Activated naive CD8-positive, alpha-beta T cell (primary cell): ENCODE results near the gene TBC1D22A.

Source experiments
- H3K27ac Mint-ChIP-seq: one replicate; pipeline ENCODE4 v1.8.0; 2021; ENCODE audit warnings: mixed read lengths
- H3K27me3 Mint-ChIP-seq: one replicate; pipeline ENCODE4 v1.8.0; 2021; ENCODE audit warnings: mixed read lengths
- H3K36me3 Mint-ChIP-seq: one replicate; pipeline ENCODE4 v1.8.0; 2021; ENCODE audit warnings: mixed read lengths
- H3K4me1 Mint-ChIP-seq: one replicate; pipeline ENCODE4 v1.8.0; 2021; ENCODE audit warnings: low read depth, mixed read lengths
- H3K4me3 Mint-ChIP-seq: one replicate; pipeline ENCODE4 v1.8.0; 2021; ENCODE audit warnings: mild to moderate bottlenecking, mixed read lengths
- H3K9me3 Mint-ChIP-seq: one replicate; pipeline ENCODE4 v1.8.0; 2021; ENCODE audit warnings: low read depth, mixed read lengths

The TBC1D22A gene

DNA sequence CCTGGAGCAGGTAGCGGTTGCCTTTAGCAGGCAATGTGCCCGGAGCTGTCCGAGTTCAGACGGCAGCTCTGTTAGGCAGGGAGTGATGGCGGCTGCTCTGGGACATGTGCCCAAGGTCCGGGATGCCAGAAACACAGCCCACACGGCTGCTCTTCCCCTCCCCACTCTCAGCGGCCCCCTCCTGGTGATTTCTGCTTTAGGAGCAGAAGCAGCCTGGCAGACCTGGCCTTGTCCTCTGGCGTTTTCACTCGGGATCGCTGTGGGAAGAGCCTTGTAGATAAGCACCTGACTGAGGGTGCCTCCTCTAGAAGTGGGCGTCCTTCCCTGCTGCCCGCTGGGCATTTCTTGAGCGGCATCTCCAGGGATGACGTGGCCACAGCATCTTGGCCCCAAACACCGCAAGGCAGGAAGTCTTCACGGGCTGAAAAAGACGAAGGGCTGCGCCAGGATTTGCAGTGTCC is 392.2 kb downstream of the TBC1D22A start:
- Mint-ChIP-seq H3K4me1 (no peaks in the 10 kb centered on the region), H3K36me3 (peaks cover 2% of the 10 kb centered on the region), H3K4me3 (no peak overlapping the region), H3K9me3 (no peaks in the 10 kb centered on the region), H3K27me3 (no peaks in the 10 kb centered on the region), H3K27ac (no peak overlapping the region)

DNA sequence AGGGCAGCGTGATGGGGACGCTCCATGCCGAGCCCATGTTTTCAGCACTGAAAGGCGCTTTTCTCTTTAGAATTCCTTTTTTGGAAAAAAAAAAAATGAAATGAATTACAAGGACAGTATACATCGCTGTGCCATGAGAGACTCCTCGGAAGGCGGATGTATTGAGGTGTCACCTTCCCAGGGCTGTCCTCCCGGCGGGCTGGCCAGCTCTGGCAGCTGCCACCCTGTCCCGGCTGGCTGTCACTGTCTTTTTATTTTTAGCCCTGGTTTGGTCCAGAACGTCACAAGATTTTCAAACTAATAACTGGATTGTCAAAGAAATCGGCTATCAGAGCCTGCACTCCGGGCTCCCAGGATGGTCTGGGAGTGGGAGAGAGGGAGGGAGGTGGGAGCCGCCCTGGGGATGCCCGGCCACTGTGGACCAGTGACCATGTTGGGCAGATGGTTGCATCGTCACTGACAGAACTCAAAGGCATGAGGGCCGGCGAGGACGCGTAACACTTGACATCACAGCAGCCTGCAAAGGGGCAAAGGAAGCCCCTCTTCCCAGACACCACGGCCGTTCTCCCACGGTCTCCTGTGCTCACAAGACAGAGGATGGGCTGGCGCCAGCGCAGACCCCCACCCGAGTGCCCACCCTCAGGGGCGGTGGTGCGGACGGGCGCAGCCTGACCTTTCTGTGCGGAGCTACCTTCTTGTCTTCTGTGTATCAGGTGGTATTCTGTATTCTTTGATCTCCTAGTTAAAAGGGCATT is 392.9 kb downstream of the TBC1D22A start:
- Mint-ChIP-seq H3K36me3 (peaks cover 2% of the 10 kb centered on the region), H3K27me3 (no peaks in the 10 kb centered on the region), H3K9me3 (no peaks in the 10 kb centered on the region), H3K4me1 (no peaks in the 10 kb centered on the region), H3K27ac (no peak overlapping the region), H3K4me3 (no peak overlapping the region)

DNA sequence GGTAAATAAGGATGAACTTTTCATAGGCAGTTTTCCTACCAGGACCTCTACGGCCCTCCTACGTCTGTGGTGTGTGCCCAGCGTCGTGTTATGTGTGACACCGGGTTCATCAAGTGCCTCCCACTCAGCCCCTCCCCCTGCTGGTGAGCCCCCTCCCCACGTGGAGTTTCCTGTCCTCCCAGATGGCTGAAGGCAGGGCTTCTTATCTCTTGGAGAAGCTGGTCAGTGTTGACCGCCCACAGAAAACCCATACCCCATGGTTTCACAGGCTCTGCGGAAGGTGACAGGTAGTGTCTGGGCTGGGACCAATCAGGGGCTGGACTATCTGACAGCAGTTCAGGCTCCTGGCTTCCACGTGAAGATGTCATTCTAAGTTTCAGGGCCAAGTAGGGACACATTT is 393.5 kb downstream of the TBC1D22A start:
- no peak overlapping the region for H3K4me3 Mint-ChIP-seq
- H3K27ac Mint-ChIP-seq: no peak overlapping the region
- no peaks in the 10 kb centered on the region for H3K9me3 Mint-ChIP-seq
- H3K4me1 Mint-ChIP-seq: no peaks in the 10 kb centered on the region
- peaks cover 2% of the 10 kb centered on the region for H3K36me3 Mint-ChIP-seq
- H3K27me3 Mint-ChIP-seq: no peaks in the 10 kb centered on the region

GRCh38 chr22:47156352-47157092 is 394.1 kb downstream of the TBC1D22A start:
- Mint-ChIP-seq H3K4me3 (no peak overlapping the region), H3K27me3 (no peaks in the 10 kb centered on the region), H3K4me1 (no peaks in the 10 kb centered on the region), H3K36me3 (no peaks in the 10 kb centered on the region), H3K27ac (no peak overlapping the region), H3K9me3 (no peaks in the 10 kb centered on the region)

- Mint-ChIP-seq H3K27me3 (no peaks in the 10 kb centered on the region), H3K4me3 (no peak overlapping the region), H3K9me3 (no peaks in the 10 kb centered on the region), H3K4me1 (no peaks in the 10 kb centered on the region), H3K36me3 (no peaks in the 10 kb centered on the region), H3K27ac (no peak overlapping the region)
Observed at GRCh38 chr22:47157093-47157420, 394.6 kb downstream of the TBC1D22A start.

DNA sequence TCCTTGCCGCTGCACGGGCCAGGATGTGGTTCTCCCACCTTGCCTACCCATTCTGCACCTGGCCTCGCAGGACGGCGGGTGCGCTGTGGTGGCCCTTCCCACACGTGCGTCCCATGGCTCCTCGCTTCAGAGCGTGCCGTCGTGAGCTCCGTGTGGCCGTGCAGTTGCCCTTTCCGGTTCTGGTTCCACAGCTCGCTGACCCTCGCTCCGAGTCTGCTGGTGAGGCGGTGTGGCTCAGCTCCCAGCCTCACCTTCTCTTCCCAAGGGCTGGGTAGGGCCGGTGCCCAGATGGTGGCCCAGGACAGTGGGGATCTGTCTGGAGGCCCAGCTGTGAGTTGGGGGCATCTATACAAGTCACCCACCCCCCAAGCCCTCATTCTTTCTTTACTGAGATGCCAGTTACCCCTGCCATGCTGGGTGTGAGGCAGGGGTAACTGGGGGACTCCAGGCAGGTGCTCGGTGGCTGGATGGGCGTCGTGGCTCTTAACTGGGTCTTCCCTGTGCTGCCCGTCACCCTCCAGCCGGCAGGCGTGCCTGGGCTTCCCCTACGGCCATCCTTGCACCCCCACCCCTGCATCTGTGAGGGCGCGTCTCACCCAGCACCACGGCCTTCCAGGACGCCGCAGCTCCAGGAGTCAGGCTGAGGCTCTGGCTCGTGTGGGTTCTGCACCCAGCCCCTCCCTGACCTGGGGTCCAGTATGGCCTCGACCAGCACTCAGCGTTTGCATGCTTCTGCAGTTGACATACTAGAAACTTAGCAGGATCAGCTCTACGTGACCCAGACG is 395.2 kb downstream of the TBC1D22A start:
- Mint-ChIP-seq H3K36me3 (no peaks in the 10 kb centered on the region), H3K4me1 (no peaks in the 10 kb centered on the region), H3K9me3 (no peaks in the 10 kb centered on the region), H3K27me3 (no peaks in the 10 kb centered on the region), H3K4me3 (no peak overlapping the region), H3K27ac (no peak overlapping the region)

GRCh38 chr22:47158457-47158856 is 396.0 kb downstream of the TBC1D22A start:
- no peaks in the 10 kb centered on the region for H3K36me3 Mint-ChIP-seq
- H3K9me3 Mint-ChIP-seq: no peaks in the 10 kb centered on the region
- no peak overlapping the region for H3K4me3 Mint-ChIP-seq
- H3K27ac Mint-ChIP-seq: no peak overlapping the region
- H3K4me1 Mint-ChIP-seq: no peaks in the 10 kb centered on the region
- H3K27me3 Mint-ChIP-seq: no peaks in the 10 kb centered on the region

GRCh38 chr22:47159592-47159991 is 397.1 kb downstream of the TBC1D22A start:
- no peaks in the 10 kb centered on the region for H3K4me1 Mint-ChIP-seq
- no peaks in the 10 kb centered on the region for H3K36me3 Mint-ChIP-seq
- no peak overlapping the region for H3K27ac Mint-ChIP-seq
- no peak overlapping the region for H3K4me3 Mint-ChIP-seq
- no peaks in the 10 kb centered on the region for H3K27me3 Mint-ChIP-seq
- H3K9me3 Mint-ChIP-seq: no peaks in the 10 kb centered on the region

- Mint-ChIP-seq H3K4me3 (no peak overlapping the region), H3K9me3 (no peaks in the 10 kb centered on the region), H3K27me3 (no peaks in the 10 kb centered on the region), H3K36me3 (no peaks in the 10 kb centered on the region), H3K27ac (no peak overlapping the region), H3K4me1 (no peaks in the 10 kb centered on the region)
Observed at GRCh38 chr22:47160141-47160541, 397.7 kb downstream of the TBC1D22A start.

GRCh38 chr22:47160781-47161520 is 398.5 kb downstream of the TBC1D22A start:
- H3K36me3 Mint-ChIP-seq: no peaks in the 10 kb centered on the region
- H3K4me1 Mint-ChIP-seq: no peaks in the 10 kb centered on the region
- no peaks in the 10 kb centered on the region for H3K27me3 Mint-ChIP-seq
- no peak overlapping the region for H3K27ac Mint-ChIP-seq
- no peaks in the 10 kb centered on the region for H3K9me3 Mint-ChIP-seq
- no peak overlapping the region for H3K4me3 Mint-ChIP-seq

DNA sequence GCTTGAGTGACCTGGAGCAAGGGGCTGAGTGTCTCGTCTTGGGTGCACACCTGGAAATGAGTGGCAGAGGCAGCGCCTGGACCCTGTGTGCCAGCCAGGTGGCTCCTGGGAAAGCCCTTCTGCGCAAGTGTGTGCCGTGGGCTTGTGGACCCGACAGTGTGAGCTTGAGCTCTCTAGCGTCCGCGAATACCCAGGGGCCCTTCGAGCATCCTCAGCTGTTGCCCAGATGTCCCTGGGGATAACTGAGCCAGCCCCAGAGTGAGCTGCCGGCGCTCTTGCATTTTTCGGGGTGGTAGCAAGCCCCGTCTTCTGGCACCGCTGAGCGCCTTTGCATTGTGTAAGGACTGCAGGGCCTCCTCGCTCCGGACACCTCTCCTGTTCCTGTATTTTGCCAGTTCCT is 399.2 kb downstream of the TBC1D22A start:
- no peak overlapping the region for H3K27ac Mint-ChIP-seq
- H3K4me3 Mint-ChIP-seq: no peak overlapping the region
- no peaks in the 10 kb centered on the region for H3K27me3 Mint-ChIP-seq
- H3K9me3 Mint-ChIP-seq: no peaks in the 10 kb centered on the region
- H3K4me1 Mint-ChIP-seq: no peaks in the 10 kb centered on the region
- H3K36me3 Mint-ChIP-seq: no peaks in the 10 kb centered on the region

- H3K27me3 Mint-ChIP-seq: no peaks in the 10 kb centered on the region
- H3K27ac Mint-ChIP-seq: no peak overlapping the region
Observed at GRCh38 chr22:47162865-47163264, 400.4 kb downstream of the TBC1D22A start.

GRCh38 chr22:47163481-47163855 is 401.0 kb downstream of the TBC1D22A start:
- Mint-ChIP-seq H3K9me3 (no peaks in the 10 kb centered on the region), H3K27ac (no peak overlapping the region), H3K36me3 (peaks cover 2% of the 10 kb centered on the region), H3K4me1 (no peaks in the 10 kb centered on the region), H3K4me3 (no peak overlapping the region), H3K27me3 (no peaks in the 10 kb centered on the region)

More at GRCh38 chr22:47162865-47163264, 400.4 kb downstream of the TBC1D22A start:
- H3K36me3 Mint-ChIP-seq: peaks cover under 1% of the 10 kb centered on the region
- H3K4me1 Mint-ChIP-seq: no peaks in the 10 kb centered on the region
- no peak overlapping the region for H3K4me3 Mint-ChIP-seq
- H3K9me3 Mint-ChIP-seq: no peaks in the 10 kb centered on the region

GRCh38 chr22:47163856-47164513 is 401.5 kb downstream of the TBC1D22A start:
- Mint-ChIP-seq H3K27me3 (no peaks in the 10 kb centered on the region), H3K4me1 (no peaks in the 10 kb centered on the region), H3K9me3 (no peaks in the 10 kb centered on the region), H3K36me3 (peaks cover 2% of the 10 kb centered on the region), H3K4me3 (no peak overlapping the region), H3K27ac (no peak overlapping the region)
